K562 (cell line): ENCODE results near the gene CYP46A1. TPM values are rescaled to one million over a fixed set of nuclear protein-coding genes. Genes with fewer than 3 reads are reported as not detected.

Experiments used
- ATAC-seq: fragments of 200-7000 bp; cut with Tn5 transposase; 3 replicates; pipeline ENCODE4 v1.9.1; 2020; ENCODE audit warnings: moderate library complexity
- BruUV-seq: library from RNA; stranded (reverse); fragments of 400-500 nt; replicated peaks from 2 replicates; lab custom pipeline; 2021; lab: Mats Ljungman, UMichigan
- CTCF ChIA-PET: fragments of 300-600 bp; formaldehyde crosslinking; extraction: SDS; loops from one replicate; lab custom pipeline; 2021; ENCODE audit warnings: low intra/inter-chr PET ratio; lab: Yijun Ruan, JAX
- POLR2A ChIA-PET: fragments of 300-600, 350-650 bp; sonication (Branson Sonifier 250); formaldehyde crosslinking; extraction: SDS; loops from one replicate; lab custom pipeline; 2021; ENCODE audit warnings: antibody characterized with exemption, inconsistent platforms; lab: Yijun Ruan, JAX
- DNase-seq, 4 experiments: peaks; one replicate each; pipeline versions ENCODE4 v3.0.0 to v3.0.0-alpha.2; 2011 to 2018; ENCODE audit warnings: low spot score in 3 of 4, mixed read lengths in 3 of 4; ENCODE audit errors: extremely low read depth in 1 of 4
- FAIRE-seq: peaks from 2 replicates; lab custom pipeline; 2011; peaks lifted over from hg19 to GRCh38; lab: Jason Lieb, UNC
- H2AFZ ChIP-seq: 2 replicates; pipeline ENCODE4 v1.6.0; 2011; ENCODE audit warnings: low read depth, low read length, control low read depth, inconsistent platforms
- H3K27ac ChIP-seq: fragments of 200-600 bp; 3 replicates; pipeline ENCODE4 v1.8.0; 2011; ENCODE audit warnings: low read depth, mild to moderate bottlenecking, control low read depth, inconsistent platforms, low read length, moderate library complexity, mixed read lengths; ENCODE audit errors: extremely low read depth
- H3K27me3 ChIP-seq, 2 experiments: fragments of 300-600 bp in 1 of 2; 2 replicates in 1 of 2; 3 replicates in 1 of 2; pipeline versions ENCODE4 v1.6.0 to v1.8.0; 2011; ENCODE audit warnings: inconsistent platforms in 2 of 2, low read length in 2 of 2, mild to moderate bottlenecking in 1 of 2, mixed read lengths in 1 of 2, moderate library complexity in 1 of 2; ENCODE audit not compliant: control insufficient read depth in 2 of 2, insufficient read depth in 2 of 2
- H3K36me3 ChIP-seq: fragments of 300-600 bp; 3 replicates; pipeline ENCODE4 v1.8.0; 2011; ENCODE audit warnings: mild to moderate bottlenecking, low read length, inconsistent platforms; ENCODE audit not compliant: control insufficient read depth, insufficient read depth
- H3K4me1 ChIP-seq, 2 experiments: fragments of 200-600 bp in 1 of 2; replicated peaks in 1 of 2; 2 replicates in 1 of 2; 3 replicates in 1 of 2; pipeline versions ENCODE4 v1.5.1 to v1.8.0; 2011; ENCODE audit warnings: inconsistent platforms in 2 of 2, low read length in 2 of 2, mild to moderate bottlenecking in 1 of 2, mixed read lengths in 1 of 2, moderate library complexity in 1 of 2; ENCODE audit not compliant: control insufficient read depth in 2 of 2, insufficient read depth in 2 of 2
- H3K4me2 ChIP-seq: 2 replicates; pipeline ENCODE4 v1.6.1; 2011; ENCODE audit warnings: low read length, control low read depth, inconsistent platforms, mixed read lengths; ENCODE audit not compliant: insufficient read depth
- H3K4me3 ChIP-seq: fragments of 200-600 bp; sonication (generic), shearing (Covaris generic); 2 replicates; pipeline ENCODE4 v1.5.1; 2016; ENCODE audit warnings: control low read depth, inconsistent platforms
- H3K79me2 ChIP-seq: fragments of 200-600 bp; 3 replicates; pipeline ENCODE4 v1.8.0; 2011; ENCODE audit warnings: low read length, inconsistent platforms; ENCODE audit not compliant: control insufficient read depth, insufficient read depth
- H3K9ac ChIP-seq, 2 experiments: 2 replicates each; pipeline versions ENCODE4 v1.6.0 to v1.6.1; 2011; ENCODE audit warnings: low read depth in 2 of 2, low read length in 2 of 2, control low read depth in 1 of 2, inconsistent platforms in 1 of 2, mild to moderate bottlenecking in 1 of 2, mixed read lengths in 1 of 2; ENCODE audit not compliant: insufficient read depth in 1 of 2
- H3K9me1 ChIP-seq: one replicate; pipeline ENCODE4 v1.6.0; 2011; ENCODE audit warnings: inconsistent platforms, mild to moderate bottlenecking, low read length, moderate library complexity; ENCODE audit not compliant: control insufficient read depth, insufficient read depth
- H3K9me3 ChIP-seq: replicated peaks from 2 replicates; pipeline ENCODE4 v1.5.1; 2011; ENCODE audit warnings: low read depth, low read length, inconsistent platforms; ENCODE audit not compliant: control insufficient read depth, insufficient read depth
- H4K20me1 ChIP-seq: replicated peaks from 2 replicates; pipeline ENCODE4 v1.6.1; 2011; ENCODE audit warnings: low read length, inconsistent platforms, mixed read lengths; ENCODE audit not compliant: control insufficient read depth, insufficient read depth
- HMG20B ChIP-seq: fragments of 250-450 bp; sonication (Bioruptor Pico); IDR thresholded peaks from 2 replicates; pipeline ENCODE4 v1.5.0; 2021; ENCODE audit warnings: mild to moderate bottlenecking
- MIER1 ChIP-seq: fragments of 450-650 bp; IDR thresholded peaks from 2 replicates; pipeline ENCODE4 v1.6.1; 2016; ENCODE audit warnings: antibody characterized with exemption, mild to moderate bottlenecking, low read depth
- RFX5 ChIP-seq: IDR thresholded peaks from 2 replicates; pipeline ENCODE4 v1.6.1; 2011; ENCODE audit warnings: low read depth, mild to moderate bottlenecking, improper control_type of control experiment, low read length
- ZNF398 ChIP-seq: fragments of 250-450 bp; sonication (Bioruptor Pico); IDR thresholded peaks from 2 replicates; pipeline ENCODE4 v1.8.0; 2021; ENCODE audit warnings: moderate library complexity, mild to moderate bottlenecking, inconsistent platforms
- ZNF778 ChIP-seq: fragments of 450-650 bp; formaldehyde crosslinking; IDR thresholded peaks from 2 replicates; pipeline ENCODE4 v1.4.0; 2020; ENCODE audit warnings: mild to moderate bottlenecking, moderate library complexity
- WGBS: fragments of 100-300 bp; shearing (Covaris generic); methylation state at CpG from one replicate; pipeline ENCODE4 v1.1.6; 2016; ENCODE audit warnings: low coverage, mixed read lengths; ENCODE audit not compliant: insufficient coverage; ENCODE audit errors: missing lambda C conversion rate; 5-methylcytosine and 5-hydroxymethylcytosine counted together
- in situ Hi-C: fragments of 300-500 bp; cut with MboI; formaldehyde crosslinking; loops from 4 replicates; pipeline ENCODE4 v1.15.0; 2018; ENCODE audit warnings: inconsistent platforms, mixed read lengths
- intact Hi-C: fragments of 100-400 bp; cut with micrococcal nuclease; formaldehyde crosslinking; loops from 2 replicates; pipeline ENCODE4 v1.14.2; 2022
- polyA plus RNA-seq, 8 experiments: library from polyadenylated mRNA; depleted of rRNA in 4 of 8; stranded (reverse) in 5 of 8; unstranded in 3 of 8; fragments of >200 nt; fragmentation: Nextera tagmentation in 2 of 8; fragmentation: Illumina TruSeq in 1 of 8; extraction: Ambion mirVana in 2 of 8; extraction: Trizol in 1 of 8; gene quantifications; 2 replicates each; pipeline versions ENCODE4 v1.2.1 to v1.2.3, GENCODE V29; 2011 to 2014; ENCODE audit warnings: inconsistent platforms in 1 of 8, missing spikeins in 1 of 8
- total RNA-seq, 7 experiments: library from RNA; depleted of rRNA in 6 of 7; stranded (reverse); fragments of >200 nt in 6 of 7; fragmentation: Illumina TruSeq in 2 of 7; extraction: Trizol in 2 of 7; gene quantifications; 2 replicates each; pipeline versions ENCODE4 v1.2.1 to v1.2.3, GENCODE V29; 2011 to 2021; ENCODE audit warnings: low replicate concordance in 1 of 7

Gene CYP46A1
- total and polyA plus RNA-seq, 9 of the 15 experiments (the other 6 are each of a cell fraction or from before 2014, with no cell fraction given), result not detected

DNA sequence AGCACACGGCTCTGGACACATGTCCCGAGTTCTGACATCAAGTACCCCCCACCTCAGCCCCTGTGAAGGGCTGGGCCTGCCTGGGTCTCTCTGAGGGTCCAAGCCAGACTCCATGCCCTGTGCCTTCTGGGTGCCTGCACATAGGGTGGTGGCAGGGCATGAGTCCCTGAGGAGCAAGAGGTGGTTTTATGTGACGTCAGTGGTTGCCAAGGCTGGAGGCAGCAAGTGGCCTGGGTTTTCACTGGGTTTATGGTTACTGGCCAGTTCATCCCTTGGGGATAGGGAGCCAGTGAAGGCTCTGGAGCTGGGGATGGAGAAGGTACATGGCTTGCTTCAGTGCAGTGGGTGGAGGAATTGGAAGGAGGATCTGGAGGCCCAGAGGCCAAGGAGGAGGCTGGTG, 58.0 kb downstream of the CYP46A1 start:
- Histone ChIP-seq H3K9ac (no peak overlapping the region), H3K9me1 (no peaks in the 10 kb centered on the region), H3K9me3 (no peaks in the 10 kb centered on the region), H3K27me3 (peaks cover 6 to 74% of the 10 kb centered on the region in 2 experiments; a peak in 3 of 5 replicates), H3K36me3 (no peaks in the 10 kb centered on the region), H3K4me3 (no peak overlapping the region), H4K20me1 (no peaks in the 10 kb centered on the region), H3K4me1 (peaks cover 0 to 13% of the 10 kb centered on the region in 2 experiments; a peak in 2 of 5 replicates), H3K79me2 (no peaks in the 10 kb centered on the region), H2AFZ (no peak overlapping the region), H3K27ac (no peak overlapping the region), H3K4me2 (no peak overlapping the region)
- no peak for ATAC-seq
- no peak for FAIRE-seq
- WGBS, result 0% methylated on average over 1 of the region's 3 CpGs
- TF ChIP-seq MIER1, result no peak
- TF ChIP-seq ZNF398 (CRISPR knock-in tag), result no peak
- no peak for TF ChIP-seq ZNF778 (CRISPR knock-in tag)
- TF ChIP-seq HMG20B (CRISPR knock-in tag), result no peak
- peak; percentile 82 for TF ChIP-seq RFX5
- no TSS peak for BruUV-seq
- CTCF ChIA-PET, result interaction anchor here (0.6 kb wide), 1 partner anchor 282 kb away, joined by 3 read pairs; no protein-coding TSS in a partner anchor
- intact Hi-C loops, result no loop called here
- no peak for DNase-seq
- POLR2A ChIA-PET, result interaction anchor here (0.6 kb wide), 1 partner anchor 19 kb away, joined by 3 read pairs; no protein-coding TSS in a partner anchor
- in situ Hi-C loops, result no loop called here
